K562 (cell line): ENCODE data around the gene CISTR. TPM values are rescaled to one million over a fixed set of nuclear protein-coding genes. Genes with fewer than 3 reads are reported as not detected.

ENCODE experiments used
- ATAC-seq: fragments of 200-7000 bp; cut with Tn5 transposase; 3 replicates; pipeline ENCODE4 v1.9.1; 2020; ENCODE audit warnings: moderate library complexity
- BruUV-seq: library from RNA; stranded (reverse); fragments of 400-500 nt; replicated peaks from 2 replicates; lab custom pipeline; 2021; lab: Mats Ljungman, UMichigan
- CTCF ChIA-PET: fragments of 300-600 bp; formaldehyde crosslinking; extraction: SDS; loops from one replicate; lab custom pipeline; 2021; ENCODE audit warnings: low intra/inter-chr PET ratio; lab: Yijun Ruan, JAX
- POLR2A ChIA-PET: fragments of 300-600, 350-650 bp; sonication (Branson Sonifier 250); formaldehyde crosslinking; extraction: SDS; loops from one replicate; lab custom pipeline; 2021; ENCODE audit warnings: antibody characterized with exemption, inconsistent platforms; lab: Yijun Ruan, JAX
- DNase-seq, 4 experiments: peaks; one replicate each; pipeline versions ENCODE4 v3.0.0 to v3.0.0-alpha.2; 2011 to 2018; ENCODE audit warnings: low spot score in 3 of 4, mixed read lengths in 3 of 4; ENCODE audit errors: extremely low read depth in 1 of 4
- FAIRE-seq: peaks from 2 replicates; lab custom pipeline; 2011; peaks lifted over from hg19 to GRCh38; lab: Jason Lieb, UNC
- H2AFZ ChIP-seq: 2 replicates; pipeline ENCODE4 v1.6.0; 2011; ENCODE audit warnings: low read depth, low read length, control low read depth, inconsistent platforms
- H3K27ac ChIP-seq: fragments of 200-600 bp; 3 replicates; pipeline ENCODE4 v1.8.0; 2011; ENCODE audit warnings: low read depth, mild to moderate bottlenecking, control low read depth, inconsistent platforms, low read length, moderate library complexity, mixed read lengths; ENCODE audit errors: extremely low read depth
- H3K27me3 ChIP-seq, 2 experiments: fragments of 300-600 bp in 1 of 2; 2 replicates in 1 of 2; 3 replicates in 1 of 2; pipeline versions ENCODE4 v1.6.0 to v1.8.0; 2011; ENCODE audit warnings: inconsistent platforms in 2 of 2, low read length in 2 of 2, mild to moderate bottlenecking in 1 of 2, mixed read lengths in 1 of 2, moderate library complexity in 1 of 2; ENCODE audit not compliant: control insufficient read depth in 2 of 2, insufficient read depth in 2 of 2
- H3K36me3 ChIP-seq: fragments of 300-600 bp; 3 replicates; pipeline ENCODE4 v1.8.0; 2011; ENCODE audit warnings: mild to moderate bottlenecking, low read length, inconsistent platforms; ENCODE audit not compliant: control insufficient read depth, insufficient read depth
- H3K4me1 ChIP-seq, 2 experiments: fragments of 200-600 bp in 1 of 2; replicated peaks in 1 of 2; 2 replicates in 1 of 2; 3 replicates in 1 of 2; pipeline versions ENCODE4 v1.5.1 to v1.8.0; 2011; ENCODE audit warnings: inconsistent platforms in 2 of 2, low read length in 2 of 2, mild to moderate bottlenecking in 1 of 2, mixed read lengths in 1 of 2, moderate library complexity in 1 of 2; ENCODE audit not compliant: control insufficient read depth in 2 of 2, insufficient read depth in 2 of 2
- H3K4me2 ChIP-seq: 2 replicates; pipeline ENCODE4 v1.6.1; 2011; ENCODE audit warnings: low read length, control low read depth, inconsistent platforms, mixed read lengths; ENCODE audit not compliant: insufficient read depth
- H3K4me3 ChIP-seq: fragments of 200-600 bp; sonication (generic), shearing (Covaris generic); 2 replicates; pipeline ENCODE4 v1.5.1; 2016; ENCODE audit warnings: control low read depth, inconsistent platforms
- H3K79me2 ChIP-seq: fragments of 200-600 bp; 3 replicates; pipeline ENCODE4 v1.8.0; 2011; ENCODE audit warnings: low read length, inconsistent platforms; ENCODE audit not compliant: control insufficient read depth, insufficient read depth
- H3K9ac ChIP-seq, 2 experiments: 2 replicates each; pipeline versions ENCODE4 v1.6.0 to v1.6.1; 2011; ENCODE audit warnings: low read depth in 2 of 2, low read length in 2 of 2, control low read depth in 1 of 2, inconsistent platforms in 1 of 2, mild to moderate bottlenecking in 1 of 2, mixed read lengths in 1 of 2; ENCODE audit not compliant: insufficient read depth in 1 of 2
- H3K9me1 ChIP-seq: one replicate; pipeline ENCODE4 v1.6.0; 2011; ENCODE audit warnings: inconsistent platforms, mild to moderate bottlenecking, low read length, moderate library complexity; ENCODE audit not compliant: control insufficient read depth, insufficient read depth
- H3K9me3 ChIP-seq: replicated peaks from 2 replicates; pipeline ENCODE4 v1.5.1; 2011; ENCODE audit warnings: low read depth, low read length, inconsistent platforms; ENCODE audit not compliant: control insufficient read depth, insufficient read depth
- H4K20me1 ChIP-seq: replicated peaks from 2 replicates; pipeline ENCODE4 v1.6.1; 2011; ENCODE audit warnings: low read length, inconsistent platforms, mixed read lengths; ENCODE audit not compliant: control insufficient read depth, insufficient read depth
- EGR1 ChIP-seq: fragments of 450-650 bp; conservative IDR thresholded peaks from 2 replicates; pipeline ENCODE4 v1.6.1; 2017; ENCODE audit warnings: mild to moderate bottlenecking
- FOXA1 ChIP-seq: fragments of 450-650 bp; IDR thresholded peaks from 2 replicates; pipeline ENCODE4 v1.6.1; 2016; ENCODE audit warnings: mild to moderate bottlenecking, borderline replicate concordance
- HES1 ChIP-seq: fragments of 450-650 bp; IDR thresholded peaks from 2 replicates; pipeline ENCODE4 v1.6.1; 2016; ENCODE audit warnings: low read depth, mild to moderate bottlenecking, moderate library complexity
- MCM5 ChIP-seq: fragments of 450-650 bp; IDR thresholded peaks from 2 replicates; pipeline ENCODE4 v1.6.1; 2016; ENCODE audit warnings: low read depth
- NR3C1 ChIP-seq: sonication (generic); formaldehyde crosslinking; IDR thresholded peaks from 2 replicates; pipeline ENCODE4 v1.8.1; 2022; ENCODE audit warnings: missing genetic modification reagents
- NR4A1 ChIP-seq, 2 experiments: fragments of 250-450 bp in 1 of 2; fragments of 450-650 bp in 1 of 2; sonication (Bioruptor Pico) in 1 of 2; IDR thresholded peaks; 2 replicates each; pipeline versions ENCODE4 v1.4.0 to v1.6.1; 2016 to 2020; ENCODE audit warnings: mild to moderate bottlenecking in 2 of 2, missing compliant biosample characterization in 1 of 2, missing genetic modification characterization in 1 of 2, moderate library complexity in 1 of 2
- RBM25 ChIP-seq: fragments of 200-400 bp; formaldehyde crosslinking; IDR thresholded peaks from 2 replicates; pipeline ENCODE4 v1.6.1; 2018; ENCODE audit warnings: low read length, low read depth, moderate library complexity; ENCODE audit not compliant: severe bottlenecking
- RFX5 ChIP-seq: IDR thresholded peaks from 2 replicates; pipeline ENCODE4 v1.6.1; 2011; ENCODE audit warnings: low read depth, mild to moderate bottlenecking, improper control_type of control experiment, low read length
- STAT5A ChIP-seq: IDR thresholded peaks from 2 replicates; pipeline ENCODE4 v1.6.1; 2012; ENCODE audit warnings: low read length, inconsistent platforms, borderline replicate concordance
- TCF3 ChIP-seq: sonication (generic); formaldehyde crosslinking; IDR thresholded peaks from 2 replicates; pipeline ENCODE4 v1.4.0; 2020; ENCODE audit warnings: mild to moderate bottlenecking, missing genetic modification reagents
- TEAD4 ChIP-seq, 2 experiments: sonication (generic) in 1 of 2; formaldehyde crosslinking in 1 of 2; IDR thresholded peaks; 2 replicates each; pipeline versions ENCODE4 v1.6.1 to v1.8.0; 2012 to 2022; ENCODE audit warnings: borderline replicate concordance in 1 of 2, inconsistent platforms in 1 of 2, low read length in 1 of 2, mild to moderate bottlenecking in 1 of 2, missing genetic modification reagents in 1 of 2
- TSC22D4 ChIP-seq: fragments of 450-650 bp; IDR thresholded peaks from 2 replicates; pipeline ENCODE4 v1.6.1; 2016; ENCODE audit warnings: missing genetic modification characterization, missing biosample characterization, control low read depth
- ZNF217 ChIP-seq: sonication (generic); formaldehyde crosslinking; IDR thresholded peaks from 2 replicates; pipeline ENCODE4 v1.8.0; 2022; ENCODE audit warnings: mild to moderate bottlenecking, missing genetic modification reagents
- ZNF24 ChIP-seq: fragments of 450-650 bp; IDR thresholded peaks from 2 replicates; pipeline ENCODE4 v1.6.1; 2016
- ZZZ3 ChIP-seq: fragments of 450-650 bp; IDR thresholded peaks from 2 replicates; pipeline ENCODE4 v1.6.1; 2016; ENCODE audit warnings: antibody characterized with exemption, mild to moderate bottlenecking, moderate library complexity
- WGBS: fragments of 100-300 bp; shearing (Covaris generic); methylation state at CpG from one replicate; pipeline ENCODE4 v1.1.6; 2016; ENCODE audit warnings: low coverage, mixed read lengths; ENCODE audit not compliant: insufficient coverage; ENCODE audit errors: missing lambda C conversion rate; 5-methylcytosine and 5-hydroxymethylcytosine counted together
- in situ Hi-C: fragments of 300-500 bp; cut with MboI; formaldehyde crosslinking; loops from 4 replicates; pipeline ENCODE4 v1.15.0; 2018; ENCODE audit warnings: inconsistent platforms, mixed read lengths
- intact Hi-C: fragments of 100-400 bp; cut with micrococcal nuclease; formaldehyde crosslinking; loops from 2 replicates; pipeline ENCODE4 v1.14.2; 2022
- polyA plus RNA-seq, 8 experiments: library from polyadenylated mRNA; depleted of rRNA in 4 of 8; stranded (reverse) in 5 of 8; unstranded in 3 of 8; fragments of >200 nt; fragmentation: Nextera tagmentation in 2 of 8; fragmentation: Illumina TruSeq in 1 of 8; extraction: Ambion mirVana in 2 of 8; extraction: Trizol in 1 of 8; gene quantifications; 2 replicates each; pipeline versions ENCODE4 v1.2.1 to v1.2.3, GENCODE V29; 2011 to 2014; ENCODE audit warnings: inconsistent platforms in 1 of 8, missing spikeins in 1 of 8
- total RNA-seq, 7 experiments: library from RNA; depleted of rRNA in 6 of 7; stranded (reverse); fragments of >200 nt in 6 of 7; fragmentation: Illumina TruSeq in 2 of 7; extraction: Trizol in 2 of 7; gene quantifications; 2 replicates each; pipeline versions ENCODE4 v1.2.1 to v1.2.3, GENCODE V29; 2011 to 2021; ENCODE audit warnings: low replicate concordance in 1 of 7
- TF ChIP-seq, protein P1 (sequence below): sonication (generic); formaldehyde crosslinking; IDR thresholded peaks from 2 replicates; pipeline ENCODE4 v1.5.0; 2020; ENCODE audit warnings: missing genetic modification reagents
- TF ChIP-seq, protein P2 (sequence below): fragments of 250-450 bp; sonication (Bioruptor Pico); IDR thresholded peaks from 2 replicates; pipeline ENCODE4 v1.5.0; 2020; ENCODE audit warnings: mild to moderate bottlenecking
- TF ChIP-seq, protein P3 (sequence below), 2 experiments: IDR thresholded peaks in 1 of 2; conservative IDR thresholded peaks in 1 of 2; 2 replicates each; pipeline ENCODE4 v1.6.1; 2016; ENCODE audit warnings: low read depth in 2 of 2, mild to moderate bottlenecking in 1 of 2, missing compliant biosample characterization in 1 of 2, missing genetic modification characterization in 1 of 2, moderate library complexity in 1 of 2

Gene CISTR
- total and polyA plus RNA-seq, 9 of the 15 experiments (the other 6 are each of a cell fraction or from before 2014, with no cell fraction given), result not detected

DNA sequence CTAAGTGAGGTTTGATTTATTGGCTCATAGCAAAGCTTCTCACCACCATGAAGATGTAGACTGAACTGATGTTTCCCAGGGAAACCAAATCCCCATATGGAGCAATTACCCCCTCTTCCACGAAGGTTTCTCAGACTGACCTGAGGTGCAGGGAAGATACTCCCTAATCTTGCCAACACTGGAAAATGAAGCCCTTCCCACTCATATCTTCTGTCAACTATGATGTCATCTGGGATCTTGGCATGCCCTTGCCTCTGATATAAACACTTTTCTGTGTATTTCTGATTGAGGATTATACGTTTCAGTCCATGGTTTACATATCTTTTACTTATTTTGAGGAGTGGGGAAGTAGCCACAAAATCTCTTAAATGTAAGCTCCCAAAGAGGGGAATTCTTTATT lies 14.1 kb upstream of the CISTR start:
- no peak overlapping the region for H3K27ac ChIP-seq
- H4K20me1 ChIP-seq, result no peaks in the 10 kb centered on the region
- no peak overlapping the region for H3K4me2 ChIP-seq
- H3K9me1 ChIP-seq, result no peaks in the 10 kb centered on the region
- H3K36me3 ChIP-seq, result no peaks in the 10 kb centered on the region
- H3K9me3 ChIP-seq, result no peaks in the 10 kb centered on the region
- peaks cover 15 to 21% of the 10 kb centered on the region in 2 experiments; a peak in 4 of 5 replicates for H3K27me3 ChIP-seq
- 0% methylated on average over 2 of the region's 2 CpGs for WGBS
- ATAC-seq (no peak), FAIRE-seq (no peak), DNase-seq (no peak)
- no peaks in the 10 kb centered on the region for H3K4me1 ChIP-seq
- no peaks in the 10 kb centered on the region for H3K79me2 ChIP-seq
- H2AFZ ChIP-seq, result no peak overlapping the region
- no TSS peak for BruUV-seq
- CTCF ChIA-PET, result no interaction called here
- POLR2A ChIA-PET, result interaction anchor here (0.8 to 1.3 kb wide), 2 partner anchors 10 to 429 kb away, joined by 3 read pairs; no protein-coding TSS in a partner anchor
- no peak overlapping the region for H3K9ac ChIP-seq
- intact Hi-C loops, result loop anchor here (10.0 kb wide), 1 partner anchor 439 kb away; no protein-coding TSS in a partner anchor
- no peak overlapping the region for H3K4me3 ChIP-seq
- in situ Hi-C loops, result loop anchor here (25.0 kb wide), 1 partner anchor 446 kb away; no protein-coding TSS in a partner anchor
- no peak for TF ChIP-seq NR3C1 (CRISPR knock-in tag)
- no peak for TF ChIP-seq TSC22D4 (tag)
- no peak for TF ChIP-seq RBM25
- TF ChIP-seq, protein P1, sequence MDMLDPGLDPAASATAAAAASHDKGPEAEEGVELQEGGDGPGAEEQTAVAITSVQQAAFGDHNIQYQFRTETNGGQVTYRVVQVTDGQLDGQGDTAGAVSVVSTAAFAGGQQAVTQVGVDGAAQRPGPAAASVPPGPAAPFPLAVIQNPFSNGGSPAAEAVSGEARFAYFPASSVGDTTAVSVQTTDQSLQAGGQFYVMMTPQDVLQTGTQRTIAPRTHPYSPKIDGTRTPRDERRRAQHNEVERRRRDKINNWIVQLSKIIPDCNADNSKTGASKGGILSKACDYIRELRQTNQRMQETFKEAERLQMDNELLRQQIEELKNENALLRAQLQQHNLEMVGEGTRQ (CRISPR knock-in tag), result no peak
- no peak for TF ChIP-seq FOXA1
- no peak for TF ChIP-seq ZNF217
- no peak for TF ChIP-seq MCM5
- TF ChIP-seq, protein P2, sequence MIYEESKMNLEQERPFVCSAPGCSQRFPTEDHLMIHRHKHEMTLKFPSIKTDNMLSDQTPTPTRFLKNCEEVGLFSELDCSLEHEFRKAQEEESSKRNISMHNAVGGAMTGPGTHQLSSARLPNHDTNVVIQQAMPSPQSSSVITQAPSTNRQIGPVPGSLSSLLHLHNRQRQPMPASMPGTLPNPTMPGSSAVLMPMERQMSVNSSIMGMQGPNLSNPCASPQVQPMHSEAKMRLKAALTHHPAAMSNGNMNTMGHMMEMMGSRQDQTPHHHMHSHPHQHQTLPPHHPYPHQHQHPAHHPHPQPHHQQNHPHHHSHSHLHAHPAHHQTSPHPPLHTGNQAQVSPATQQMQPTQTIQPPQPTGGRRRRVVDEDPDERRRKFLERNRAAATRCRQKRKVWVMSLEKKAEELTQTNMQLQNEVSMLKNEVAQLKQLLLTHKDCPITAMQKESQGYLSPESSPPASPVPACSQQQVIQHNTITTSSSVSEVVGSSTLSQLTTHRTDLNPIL, result no peak
- no peak for TF ChIP-seq HES1
- no peak for TF ChIP-seq RFX5
- no peak for TF ChIP-seq STAT5A
- TF ChIP-seq ZNF24, result no peak
- no peak for TF ChIP-seq ZZZ3
- no peak for TF ChIP-seq EGR1
- TF ChIP-seq, protein P3, sequence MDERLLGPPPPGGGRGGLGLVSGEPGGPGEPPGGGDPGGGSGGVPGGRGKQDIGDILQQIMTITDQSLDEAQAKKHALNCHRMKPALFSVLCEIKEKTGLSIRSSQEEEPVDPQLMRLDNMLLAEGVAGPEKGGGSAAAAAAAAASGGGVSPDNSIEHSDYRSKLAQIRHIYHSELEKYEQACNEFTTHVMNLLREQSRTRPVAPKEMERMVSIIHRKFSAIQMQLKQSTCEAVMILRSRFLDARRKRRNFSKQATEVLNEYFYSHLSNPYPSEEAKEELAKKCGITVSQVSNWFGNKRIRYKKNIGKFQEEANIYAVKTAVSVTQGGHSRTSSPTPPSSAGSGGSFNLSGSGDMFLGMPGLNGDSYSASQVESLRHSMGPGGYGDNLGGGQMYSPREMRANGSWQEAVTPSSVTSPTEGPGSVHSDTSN (CRISPR knock-in tag; IDR thresholded peaks at IDR 0.05; ENCODE audit: low read depth), result no peak
- TF ChIP-seq, protein P3 (tag; conservative IDR thresholded peaks at IDR 0.05; ENCODE audit: low read depth), result no peak
- no peak for TF ChIP-seq NR4A1 (CRISPR knock-in tag; IDR thresholded peaks at IDR 0.05)
- no peak for TF ChIP-seq NR4A1 (tag; IDR thresholded peaks at IDR 0.05)
- TF ChIP-seq TCF3 (CRISPR knock-in tag), result no peak
- no peak for TF ChIP-seq TEAD4 (IDR thresholded peaks at IDR 0.05; ENCODE audit: low read length)
- no peak for TF ChIP-seq TEAD4 (CRISPR knock-in tag; IDR thresholded peaks at IDR 0.05; ENCODE audit: borderline replicate concordance)
